ENCODE measurements around the gene CREM. TPM values are rescaled to one million over a fixed set of nuclear protein-coding genes. Genes with fewer than 3 reads are reported as not detected.

CREM gene
- total RNA-seq, 1 experiment from 2014 or later: 43.0 TPM

- no peak for DNase-seq (ENCODE audit: low read depth)
Measured at GRCh38 chr10:35219891-35220890, 93.5 kb downstream of the CREM start.

- no peak for DNase-seq (ENCODE audit: low read depth)
Measured at GRCh38 chr10:35223016-35223415, 96.4 kb downstream of the CREM start.

- DNase-seq (ENCODE audit: low read depth): no peak
Measured at GRCh38 chr10:35224045-35224740, 97.5 kb downstream of the CREM start.

- no peak for DNase-seq (ENCODE audit: low read depth)
Measured at GRCh38 chr10:35225204-35225603, 98.6 kb downstream of the CREM start.

- DNase-seq (ENCODE audit: low read depth): no peak
Measured at GRCh38 chr10:35226507-35226906, 99.9 kb downstream of the CREM start.

- no peak for DNase-seq (ENCODE audit: low read depth)
Measured at GRCh38 chr10:35228058-35228457, 101.4 kb downstream of the CREM start.

GRCh38 chr10:35231646-35232045, 105.0 kb downstream of the CREM start:
- DNase-seq (ENCODE audit: low read depth): no peak

- no peak for DNase-seq (ENCODE audit: low read depth)
Measured at GRCh38 chr10:35232527-35232926, 105.9 kb downstream of the CREM start.

GRCh38 chr10:35234073-35234472, 107.4 kb downstream of the CREM start:
- no peak for DNase-seq (ENCODE audit: low read depth)

- peak; percentile 36 for DNase-seq (ENCODE audit: low read depth)
Measured at GRCh38 chr10:35236739-35237138, 110.1 kb downstream of the CREM start.

GRCh38 chr10:35237766-35238512, 111.3 kb downstream of the CREM start:
- DNase-seq (ENCODE audit: low read depth): no peak

GRCh38 chr10:35244549-35244948, 117.9 kb downstream of the CREM start:
- DNase-seq (ENCODE audit: low read depth): no peak

GRCh38 chr10:35246770-35247343, 120.2 kb downstream of the CREM start:
- no peak for DNase-seq (ENCODE audit: low read depth)

- no peak for DNase-seq (ENCODE audit: low read depth)
Measured at GRCh38 chr10:35251373-35252100, 124.9 kb downstream of the CREM start.

- DNase-seq (ENCODE audit: low read depth): no peak
Measured at GRCh38 chr10:35257057-35257983, 130.7 kb downstream of the CREM start.

- DNase-seq (ENCODE audit: low read depth): peak; percentile 95
Measured at GRCh38 chr10:35259769-35260397, 133.2 kb downstream of the CREM start.

GRCh38 chr10:35262436-35262835, 135.8 kb downstream of the CREM start:
- no peak for DNase-seq (ENCODE audit: low read depth)
